RWPE1 (cell line): ENCODE results near the gene SAMD4A.

ENCODE experiments used
- CTCF ChIA-PET: fragments of 350-600 bp; sonication (Branson Sonifier 250); formaldehyde crosslinking; extraction: SDS; loops from one replicate; lab custom pipeline; 2021; lab: Yijun Ruan, JAX
- POLR2A ChIA-PET: fragments of 400-600 bp; formaldehyde crosslinking; extraction: SDS; loops from one replicate; lab custom pipeline; 2020; ENCODE audit warnings: antibody characterized with exemption; ENCODE audit not compliant: low non-redundant PET; lab: Yijun Ruan, JAX
- DNase-seq: peaks from one replicate; pipeline ENCODE4 v3.0.0; 2012; ENCODE audit warnings: low spot score
- H3K27ac ChIP-seq: fragments of 450-650 bp; 2 replicates; pipeline ENCODE4 v1.5.1; 2017
- CTCF ChIP-seq: fragments of 450-650 bp; conservative IDR thresholded peaks from 2 replicates; pipeline ENCODE4 v1.5.1; 2017; ENCODE audit warnings: low read depth, mild to moderate bottlenecking

The SAMD4A gene

GRCh38 chr14:54718046-54718445 is 151.1 kb downstream of the SAMD4A start:
- POLR2A ChIA-PET: interaction anchor here (0.5 kb wide), 1 partner anchor 30 kb away, joined by 3 read pairs; no protein-coding TSS in a partner anchor
- DNase-seq: no peak

GRCh38 chr14:54719406-54719805 is 152.5 kb downstream of the SAMD4A start:
- no peak overlapping the region for H3K27ac ChIP-seq
- no peak for DNase-seq
- TF ChIP-seq CTCF: no peak
- ChIA-PET POLR2A (no interaction called here), CTCF (no interaction called here)

More at GRCh38 chr14:54718046-54718445, 151.1 kb downstream of the SAMD4A start:
- CTCF ChIA-PET: interaction anchor here (0.6 kb wide), 1 partner anchor 67 kb away, joined by 3 read pairs; no protein-coding TSS in a partner anchor
- no peak overlapping the region for H3K27ac ChIP-seq
- no peak for TF ChIP-seq CTCF

GRCh38 chr14:54722791-54723432 is 156.0 kb downstream of the SAMD4A start:
- no peak for TF ChIP-seq CTCF
- ChIA-PET CTCF (interaction anchor here (0.7 to 1.4 kb wide), 6 partner anchors 71 to 324 kb away, joined by 3 to 5 read pairs (median 4); partner anchors contain the start of gene SAMD4A), POLR2A (no interaction called here)
- H3K27ac ChIP-seq: no peak overlapping the region
- peak; percentile 34 for DNase-seq

GRCh38 chr14:54724123-54724522 is 157.2 kb downstream of the SAMD4A start:
- POLR2A ChIA-PET: no interaction called here
- TF ChIP-seq CTCF: no peak
- H3K27ac ChIP-seq: no peak overlapping the region
- DNase-seq: no peak
- CTCF ChIA-PET: interaction anchor here (0.6 to 1.0 kb wide), 2 partner anchors 12 to 82 kb away, joined by 3 to 4 read pairs; no protein-coding TSS in a partner anchor

GRCh38 chr14:54724676-54725325 is 157.9 kb downstream of the SAMD4A start:
- ChIA-PET CTCF (interaction anchor here (0.6 to 1.0 kb wide), 2 partner anchors 11 to 81 kb away, joined by 3 to 4 read pairs; no protein-coding TSS in a partner anchor), POLR2A (no interaction called here)
- H3K27ac ChIP-seq: no peak overlapping the region
- TF ChIP-seq CTCF: no peak
- DNase-seq: no peak

- H3K27ac ChIP-seq: no peak overlapping the region
- ChIA-PET POLR2A (no interaction called here), CTCF (no interaction called here)
- TF ChIP-seq CTCF: no peak
- DNase-seq: no peak
Observed at GRCh38 chr14:54725998-54726397, 159.1 kb downstream of the SAMD4A start.
